ENCODE data around the gene PVR.

GRCh38 chr19:44661904-44662303, 18.2 kb downstream of the PVR start:
- no peak for TF ChIP-seq CTCF (IDR thresholded peaks at IDR 0.05; ENCODE audit: low read depth, low read length)
- TF ChIP-seq EZH2phosphoT487 (IDR thresholded peaks at IDR 0.05; ENCODE audit: low read depth) = no peak
